ENCODE data around the gene DHRS2.
"Not testable (repeated sequence)": the region's sequence is repeated elsewhere in the genome, so short reads cannot be mapped to it uniquely, and the experiment has no call there.

DHRS2 gene

DNA sequence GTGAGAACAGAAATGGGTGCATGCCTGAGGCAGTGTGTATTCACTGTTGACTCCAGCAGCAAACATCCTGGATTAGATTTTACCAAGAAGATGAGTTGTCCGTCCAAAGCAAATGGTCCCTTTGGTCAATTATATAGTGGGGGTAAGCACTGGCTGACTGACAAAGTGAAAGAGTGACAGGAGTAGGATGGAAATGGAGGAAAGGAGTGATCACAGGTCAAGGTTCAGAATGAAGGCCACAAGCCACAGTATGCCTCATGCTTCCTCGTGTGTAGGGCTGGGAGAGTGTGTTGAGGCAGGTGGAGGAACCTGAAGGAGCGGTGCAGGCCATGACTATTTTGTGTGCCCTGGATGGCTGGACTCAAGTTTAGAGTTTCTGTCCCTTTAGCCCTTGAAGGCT is 14.3 kb downstream of the DHRS2 start:
- no peak for DNase-seq

DNA sequence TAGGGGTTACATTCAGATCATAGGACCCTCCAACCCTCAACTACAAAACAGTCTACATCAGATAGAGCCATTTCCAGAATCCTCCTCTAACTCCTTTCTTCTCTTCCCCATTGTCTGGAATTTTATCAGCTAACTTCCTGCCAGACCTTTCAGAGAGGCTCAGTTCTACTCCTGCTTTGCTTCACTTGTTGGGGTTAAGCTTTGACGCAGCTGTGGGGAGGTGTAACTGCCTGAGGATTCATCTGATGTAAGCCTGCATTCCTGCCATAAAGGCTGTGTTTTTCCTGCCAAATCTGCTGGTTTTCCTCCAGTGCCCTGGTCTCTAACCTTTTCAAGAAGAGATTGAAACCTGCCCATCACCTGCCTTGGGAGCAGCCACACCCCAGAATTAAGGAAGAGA is 16.9 kb downstream of the DHRS2 start:
- DNase-seq, result no peak

DNA sequence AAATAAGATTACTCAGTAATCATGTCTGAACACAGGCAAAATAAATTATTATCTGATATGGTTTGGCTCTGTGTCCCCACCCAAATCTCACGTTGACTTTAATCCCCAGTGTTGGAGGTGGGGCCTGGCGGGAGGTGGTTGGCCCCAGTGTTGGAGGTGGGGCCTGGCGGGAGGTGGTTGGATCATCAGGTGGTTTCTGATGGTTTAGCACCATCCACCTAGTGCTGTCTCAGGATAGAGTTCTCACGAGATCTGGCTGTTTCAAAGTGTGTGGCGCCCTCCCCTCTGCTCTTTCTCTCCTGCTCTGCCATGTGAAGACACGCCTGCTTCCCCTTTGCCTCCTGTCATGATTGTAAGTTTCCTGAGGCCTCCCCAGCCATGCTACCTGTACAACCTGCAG is 18.1 kb downstream of the DHRS2 start:
- no peak for DNase-seq

DNA sequence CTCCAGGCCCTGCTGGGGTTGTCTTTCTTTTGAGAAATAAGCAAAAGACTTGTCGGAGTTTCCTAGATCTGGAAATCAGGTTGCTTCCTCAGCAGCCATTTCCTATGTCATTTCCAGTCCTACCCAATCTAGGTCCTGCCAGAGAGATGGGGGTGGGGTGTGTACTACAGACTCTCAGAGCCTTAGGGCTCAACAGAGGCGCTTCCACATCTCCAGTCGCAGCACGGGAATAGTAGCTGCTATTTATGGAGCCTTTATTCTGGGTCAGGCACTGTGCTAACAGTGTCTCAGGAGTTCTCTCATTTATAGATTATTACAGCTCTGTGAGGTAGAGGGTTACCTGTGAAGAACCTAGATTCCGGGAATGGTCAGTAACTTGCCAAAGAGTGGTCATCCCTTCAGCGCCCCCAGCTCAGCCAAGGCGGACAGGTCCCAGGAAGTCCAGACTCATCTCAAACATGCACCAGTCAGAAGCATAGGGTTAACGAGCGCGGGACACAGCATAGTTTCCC is 21.9 kb downstream of the DHRS2 start:
- no peak for DNase-seq

DNA sequence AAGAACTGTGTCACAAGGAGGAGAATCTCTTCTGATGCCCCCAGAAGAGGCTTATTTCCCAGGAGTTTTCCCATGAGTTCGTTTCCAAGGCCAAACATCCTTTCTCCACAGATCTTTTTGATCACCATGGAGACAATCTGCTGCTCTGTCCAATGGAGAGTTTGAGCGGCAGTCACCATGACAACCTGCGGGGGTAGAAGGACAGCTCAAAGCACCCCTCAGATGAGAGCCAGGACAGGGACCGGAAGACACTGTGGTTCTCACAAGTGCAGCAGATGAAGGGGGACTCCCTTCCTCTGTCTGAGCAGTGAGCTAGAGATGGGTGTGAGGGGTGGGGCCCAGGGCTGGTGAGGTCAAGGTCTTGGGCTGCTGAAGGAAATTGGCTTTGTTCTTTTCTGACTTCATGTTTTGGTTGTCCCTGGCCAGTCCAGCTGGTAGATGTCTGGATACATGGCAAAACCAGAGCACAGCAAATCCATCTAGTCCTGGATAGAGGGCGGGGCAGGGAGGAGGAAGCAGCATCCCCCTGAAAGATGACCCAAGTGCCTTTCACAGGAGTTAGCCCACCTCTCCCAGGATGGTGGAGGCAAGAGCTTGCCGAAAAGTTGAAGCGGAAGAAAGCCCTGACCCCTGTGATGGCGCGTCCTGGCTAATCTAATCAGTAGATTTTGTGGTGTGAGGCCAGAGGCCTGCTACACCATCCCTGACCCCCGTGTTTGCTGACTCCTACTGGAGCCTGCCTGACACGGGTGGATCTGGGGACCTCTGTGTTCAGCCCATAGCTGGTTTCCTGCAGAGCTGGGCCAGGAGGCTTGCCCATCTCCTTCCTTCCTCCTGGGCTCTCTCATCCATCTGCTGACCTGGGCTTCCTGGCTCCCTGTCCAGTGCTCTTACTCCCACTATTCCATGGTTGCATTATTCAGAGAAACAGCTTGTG is 24.4 kb downstream of the DHRS2 start:
- DNase-seq, result no peak

DNA sequence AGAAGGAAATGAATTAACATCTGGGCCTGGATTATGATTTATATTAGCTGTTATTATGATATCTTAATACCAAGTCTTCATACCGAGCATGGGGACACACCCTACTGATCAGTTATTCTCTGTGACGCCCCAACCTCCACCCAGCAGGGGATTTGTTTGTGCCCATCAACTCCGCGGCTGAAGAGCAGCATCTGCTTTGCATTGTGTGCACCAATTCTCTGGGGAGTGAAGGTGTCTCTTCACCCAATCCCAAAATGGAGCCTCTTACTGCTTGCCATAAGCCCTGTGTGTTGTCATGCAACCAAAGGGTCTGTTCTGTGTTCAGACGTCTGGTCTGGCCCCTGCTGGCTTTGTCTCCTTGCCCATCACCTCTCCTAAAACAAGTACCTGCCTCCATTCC is 25.4 kb downstream of the DHRS2 start:
- DNase-seq, result no peak

DNA sequence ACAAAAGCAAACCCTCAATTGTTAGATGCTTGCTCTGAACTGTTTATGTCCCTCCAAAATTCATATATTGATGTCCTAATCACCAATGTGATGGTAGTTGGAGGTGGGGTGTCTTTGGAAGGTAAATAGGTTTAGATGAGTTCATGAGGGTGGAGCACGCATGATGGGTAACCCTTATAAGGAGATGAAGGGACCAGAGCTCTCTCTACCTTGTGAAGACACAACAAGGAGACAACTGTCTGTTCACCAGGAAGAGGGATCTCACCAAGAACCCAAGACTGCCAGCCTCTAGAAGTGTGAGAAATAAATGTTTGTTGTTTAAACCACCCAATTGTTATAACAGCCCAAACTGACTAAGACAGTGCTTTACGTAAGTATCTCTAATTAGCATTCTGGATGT is 27.0 kb downstream of the DHRS2 start:
- no peak for DNase-seq

DNA sequence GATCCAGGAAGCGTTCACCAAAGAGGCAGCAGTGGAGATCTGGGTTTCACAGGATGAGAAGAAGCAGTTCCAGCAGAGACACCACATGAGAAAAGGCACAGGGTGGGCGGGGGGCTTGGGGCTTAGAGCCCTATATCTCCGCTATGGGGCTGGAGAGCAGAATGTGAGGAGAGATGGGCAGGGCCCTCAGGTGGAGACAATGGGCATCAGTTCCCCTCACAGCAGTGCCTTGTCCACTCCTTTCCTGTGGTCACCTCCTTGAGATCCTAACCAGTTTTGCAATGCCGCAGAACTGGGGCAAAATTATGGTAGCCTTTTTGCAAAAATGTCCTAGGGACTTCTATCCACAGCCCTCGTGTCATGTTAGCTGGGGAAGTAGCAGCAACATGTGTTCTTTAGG is 27.5 kb downstream of the DHRS2 start:
- DNase-seq, result no peak

DNA sequence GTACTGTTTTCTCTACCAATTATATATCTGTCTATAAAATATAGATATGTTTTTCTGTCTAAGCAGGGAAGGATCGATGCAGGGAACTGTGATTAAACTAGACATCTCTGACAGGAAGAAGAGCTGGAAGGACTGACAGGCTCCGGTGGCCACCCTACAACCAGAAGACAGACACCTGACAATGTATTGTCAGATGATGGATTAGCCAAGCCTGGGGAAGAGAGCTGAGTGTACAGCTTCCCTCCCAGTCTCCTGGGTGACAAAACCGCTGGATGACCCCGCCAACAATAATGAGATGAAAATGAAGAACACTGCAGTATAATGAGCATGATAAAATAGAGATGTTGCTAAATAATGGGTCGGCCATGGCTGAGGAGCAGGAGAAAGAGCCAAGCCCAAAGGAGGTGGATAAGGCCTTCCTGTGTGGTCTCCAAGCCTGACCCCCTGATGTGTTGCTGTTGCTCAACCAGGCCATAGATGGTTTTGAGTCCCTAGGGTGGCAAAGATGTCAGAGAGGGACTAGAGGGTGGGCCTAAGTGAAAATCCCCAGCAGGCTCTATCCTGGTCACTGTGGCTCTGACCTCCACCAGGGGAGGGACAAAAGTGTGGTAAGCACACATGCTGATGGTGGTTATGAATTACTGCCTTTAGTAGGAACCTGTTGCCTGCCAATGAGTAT is 28.2 kb downstream of the DHRS2 start:
- no peak for DNase-seq

DNA sequence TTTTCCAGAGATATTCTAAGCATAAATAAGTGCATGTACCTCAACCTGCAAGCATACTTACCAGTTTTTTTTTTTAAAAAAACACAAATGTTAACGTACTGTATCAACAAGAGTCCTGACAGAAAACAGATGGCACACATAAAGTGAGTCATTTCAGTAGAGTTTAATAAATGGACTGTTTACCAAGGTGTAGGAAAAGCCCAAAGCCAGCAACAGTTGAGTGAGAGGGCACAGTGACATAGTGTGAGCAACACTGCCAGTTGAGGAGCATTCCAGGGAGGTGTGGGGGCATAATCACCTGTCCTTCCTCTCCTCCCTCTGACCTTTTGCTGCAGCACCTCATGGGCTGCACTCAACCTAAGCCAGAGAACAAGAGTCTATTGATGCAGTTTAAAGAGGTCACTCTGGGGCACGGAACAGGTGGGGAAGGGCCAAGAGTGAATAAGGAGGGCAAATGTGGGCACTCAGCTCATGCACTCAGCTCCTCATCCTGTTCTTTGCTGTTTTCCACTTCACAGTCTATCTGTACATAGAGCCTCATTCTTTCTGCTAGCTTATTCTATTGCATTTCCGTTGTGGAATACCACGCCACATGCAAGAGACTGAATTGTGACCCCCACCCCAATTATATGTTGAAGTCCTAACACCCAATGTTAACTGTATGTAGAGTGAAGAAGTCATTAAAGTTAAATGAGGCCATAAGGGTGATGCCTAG is 29.3 kb downstream of the DHRS2 start:
- DNase-seq, result no peak

DNA sequence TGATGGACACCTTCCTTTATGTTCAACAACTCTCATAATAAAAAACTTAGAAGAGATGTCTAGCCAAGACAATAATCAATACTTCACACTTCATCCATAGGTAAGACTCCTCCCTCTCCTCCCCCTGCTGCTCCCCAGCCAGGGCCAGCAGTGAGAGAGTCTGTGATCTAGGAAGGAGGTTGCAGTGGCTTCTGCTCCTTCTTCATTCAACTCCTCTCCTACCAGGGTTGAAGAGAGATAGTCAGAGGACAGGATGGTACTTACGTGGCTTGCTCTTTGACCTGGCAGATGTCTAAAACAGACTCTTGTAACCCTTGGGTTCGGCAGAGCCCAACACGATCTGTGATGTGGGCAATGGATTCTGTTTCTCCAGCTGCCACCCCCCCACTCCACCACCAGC is 31.0 kb downstream of the DHRS2 start:
- DNase-seq, result no peak

DNA sequence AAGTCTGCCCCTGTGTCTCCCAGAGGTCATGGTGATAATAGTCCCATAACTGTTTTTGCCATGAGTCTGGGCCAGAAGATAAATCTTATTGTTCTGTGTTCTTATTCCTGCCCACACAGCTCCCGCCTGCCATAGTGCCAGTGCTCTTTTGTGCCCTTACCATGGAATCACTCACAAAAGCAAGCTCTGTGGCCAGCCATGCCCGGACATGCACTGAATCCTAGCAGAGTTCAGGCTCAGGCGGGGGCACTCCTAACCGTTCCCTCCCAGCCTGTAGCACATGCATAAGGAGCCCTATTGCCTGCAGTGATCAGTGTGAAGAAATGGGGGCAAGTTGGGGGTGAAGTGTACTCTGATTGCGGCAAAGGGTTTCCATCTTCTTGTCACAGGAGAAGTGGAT is 33.3 kb downstream of the DHRS2 start:
- no peak for DNase-seq

DNA sequence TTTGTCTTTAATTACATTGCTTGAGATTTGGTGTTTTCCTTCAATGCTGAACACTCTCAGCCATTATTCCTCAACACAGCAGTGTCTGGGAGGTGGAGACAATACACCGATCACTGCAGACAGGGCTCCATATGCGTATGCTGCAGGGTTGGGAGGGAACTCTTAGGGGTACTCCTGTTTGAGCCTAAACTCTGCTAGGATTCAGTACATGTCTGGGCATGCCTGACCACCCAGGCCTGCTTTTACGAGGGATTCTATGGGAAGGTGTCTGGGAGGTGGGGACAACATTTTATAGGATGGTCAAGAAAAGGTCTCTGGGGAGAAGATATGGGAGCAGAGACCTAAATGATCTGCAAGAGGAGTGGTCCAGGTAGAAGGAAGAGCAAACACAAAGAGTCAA is 34.3 kb downstream of the DHRS2 start:
- no peak for DNase-seq

DNA sequence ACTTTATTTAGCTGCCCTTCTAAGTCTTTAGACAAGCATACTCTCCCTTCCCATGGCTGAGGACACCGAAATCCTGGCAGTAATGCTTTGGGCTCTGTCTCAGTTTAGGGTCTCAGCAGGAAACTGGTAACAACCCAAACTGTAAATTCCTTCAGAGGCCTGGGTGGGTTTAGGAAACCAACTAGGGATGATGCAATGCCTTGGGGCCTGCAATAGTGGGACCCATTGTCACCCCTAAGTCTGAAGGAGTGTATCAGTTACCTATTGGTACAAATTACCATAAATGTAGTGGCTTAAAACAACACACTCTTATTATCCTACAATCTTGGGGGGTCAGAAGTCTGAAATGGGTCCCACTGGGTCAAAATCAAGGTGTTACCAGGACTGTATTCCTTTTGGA is 36.0 kb downstream of the DHRS2 start:
- DNase-seq, result no peak

DNA sequence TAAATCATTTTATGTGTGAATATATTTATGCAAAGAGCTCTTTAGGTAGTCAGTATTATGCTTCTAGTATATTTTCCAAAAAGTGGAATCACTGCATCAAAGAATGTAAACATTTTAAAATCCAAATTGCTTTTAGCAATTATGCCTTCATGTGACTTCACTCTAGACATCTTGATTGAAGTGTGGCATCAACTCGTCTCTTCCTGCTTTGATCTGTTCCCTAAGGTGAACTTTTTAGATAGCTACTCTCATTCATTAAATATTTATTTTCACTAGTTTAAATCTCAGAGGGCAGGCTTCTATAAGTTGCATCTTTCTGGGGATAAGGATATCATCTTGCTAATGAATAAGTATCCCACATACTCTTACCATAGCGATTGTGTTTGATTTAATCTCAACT is 39.2 kb downstream of the DHRS2 start:
- DNase-seq, result no peak

DNA sequence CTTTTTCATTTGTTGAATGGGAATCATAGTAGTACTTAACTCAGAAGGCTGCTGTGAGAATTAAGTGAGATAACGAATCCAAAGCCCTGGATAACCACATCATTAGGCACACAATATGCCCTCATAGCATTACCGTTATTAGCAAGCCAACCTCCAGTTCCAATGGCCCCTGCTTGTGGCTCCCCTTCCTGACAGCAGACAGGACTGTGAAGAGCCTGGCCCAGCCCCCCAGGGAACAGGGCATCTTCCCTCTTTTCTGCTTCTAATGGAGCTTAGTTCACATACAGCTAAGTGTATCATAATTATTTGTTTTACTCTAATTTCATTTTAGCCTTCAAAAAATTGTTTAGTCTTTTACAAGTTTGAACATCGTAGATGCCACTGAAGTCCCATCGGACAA is 39.7 kb downstream of the DHRS2 start:
- no peak for DNase-seq

DNA sequence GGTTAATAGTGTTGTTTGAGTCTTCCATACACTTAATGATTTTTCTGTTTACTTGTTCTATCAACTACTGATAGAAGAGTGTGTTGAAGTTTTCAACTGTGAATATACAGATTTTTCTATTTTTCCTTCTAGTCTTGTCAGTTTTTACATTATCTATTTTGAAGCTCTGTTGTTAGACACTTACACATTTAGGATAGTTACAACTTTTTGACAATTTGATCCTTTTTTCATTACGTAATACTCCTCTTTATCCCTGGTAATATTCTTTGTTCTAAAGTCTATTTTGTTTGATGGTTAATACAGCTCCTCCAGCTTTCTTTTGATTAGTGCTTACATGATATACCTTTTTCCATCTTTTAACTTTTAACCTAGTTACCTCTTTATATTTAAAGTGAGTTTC is 45.2 kb downstream of the DHRS2 start:
- DNase-seq, result no peak

DNA sequence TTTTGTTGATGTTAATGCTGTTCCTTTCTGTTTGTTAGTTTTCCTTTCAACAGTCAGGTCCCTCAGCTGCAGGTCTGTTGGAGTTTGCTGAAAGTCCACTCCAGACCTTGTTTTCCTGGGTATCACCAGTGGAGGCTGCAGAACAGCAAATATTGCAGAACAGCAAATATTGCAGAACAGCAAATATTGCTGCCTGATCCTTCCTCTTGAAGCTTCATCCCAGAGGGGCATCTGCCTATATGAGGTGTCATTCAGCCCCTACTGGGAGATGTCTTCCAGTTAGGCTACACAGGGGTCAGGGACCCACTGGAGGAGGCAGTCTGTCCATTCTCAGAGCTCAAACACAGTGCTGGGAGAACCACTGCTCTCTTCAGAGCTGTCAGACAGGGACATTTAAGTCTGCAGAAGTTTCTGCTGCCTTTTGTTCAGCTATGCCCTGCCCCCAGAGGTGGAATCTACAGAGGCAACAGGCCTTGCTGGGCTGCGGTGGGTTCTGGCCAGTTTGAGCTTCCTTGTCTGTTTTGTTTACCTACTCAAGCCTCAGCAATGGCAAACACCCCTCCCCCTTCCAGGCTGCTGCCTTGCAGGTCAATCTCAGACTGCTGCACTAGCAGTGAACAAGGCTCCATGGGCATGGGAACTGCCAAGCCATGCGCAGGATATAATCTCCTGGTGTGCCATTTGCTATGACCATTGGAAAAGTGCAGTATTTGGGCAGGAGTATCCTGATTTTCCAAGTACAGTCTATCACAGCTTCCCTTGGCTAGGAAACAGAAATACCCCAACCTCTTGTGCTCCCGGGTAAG is 53.7 kb downstream of the DHRS2 start:
- DNase-seq, result not testable (repeated sequence)

DNA sequence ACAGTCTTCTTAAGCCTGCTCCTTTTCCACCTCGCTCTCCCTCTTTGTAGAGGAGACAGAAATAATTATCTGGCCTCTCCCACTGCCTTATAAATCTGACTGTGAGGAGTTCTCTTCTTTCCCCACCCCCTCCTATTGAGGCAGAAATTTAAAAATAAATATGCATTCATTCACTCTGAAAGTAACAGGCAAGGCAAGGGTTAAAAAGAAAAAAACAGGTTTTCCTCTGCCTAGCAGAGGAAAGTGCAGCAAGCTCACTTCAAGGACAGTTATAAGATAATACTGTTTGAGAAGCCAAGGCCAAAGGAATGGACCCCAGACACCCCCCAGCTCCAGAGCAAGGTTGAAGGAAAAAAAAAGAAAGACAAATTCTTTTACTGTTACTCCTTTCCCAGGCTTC is 56.3 kb downstream of the DHRS2 start:
- no peak for DNase-seq

DNA sequence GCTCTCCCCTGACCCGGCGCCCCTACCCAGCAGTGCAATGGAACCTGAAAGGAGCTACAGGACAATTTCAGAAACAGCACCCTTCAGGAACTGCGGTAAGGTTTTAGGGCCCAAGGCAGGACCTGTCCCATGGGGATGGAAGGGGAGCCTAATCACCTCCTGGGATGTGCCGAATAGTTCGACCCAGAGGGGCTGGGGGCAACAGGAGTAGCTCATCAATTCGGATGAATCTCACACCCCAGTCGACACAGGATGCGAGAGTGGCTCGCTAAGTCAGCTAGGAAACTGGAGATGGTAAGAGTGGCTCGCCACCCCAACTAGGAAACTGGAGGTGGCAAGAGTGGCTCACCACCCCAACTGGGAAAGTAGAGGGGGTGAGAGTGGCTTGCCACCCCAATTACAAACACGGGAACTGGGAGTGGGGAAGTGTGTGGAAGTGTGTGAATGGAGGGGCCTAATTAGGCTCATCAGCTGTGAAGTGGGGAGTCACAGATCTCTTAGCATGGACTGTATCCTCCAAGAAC is 57.1 kb downstream of the DHRS2 start:
- DNase-seq, result no peak

DNA sequence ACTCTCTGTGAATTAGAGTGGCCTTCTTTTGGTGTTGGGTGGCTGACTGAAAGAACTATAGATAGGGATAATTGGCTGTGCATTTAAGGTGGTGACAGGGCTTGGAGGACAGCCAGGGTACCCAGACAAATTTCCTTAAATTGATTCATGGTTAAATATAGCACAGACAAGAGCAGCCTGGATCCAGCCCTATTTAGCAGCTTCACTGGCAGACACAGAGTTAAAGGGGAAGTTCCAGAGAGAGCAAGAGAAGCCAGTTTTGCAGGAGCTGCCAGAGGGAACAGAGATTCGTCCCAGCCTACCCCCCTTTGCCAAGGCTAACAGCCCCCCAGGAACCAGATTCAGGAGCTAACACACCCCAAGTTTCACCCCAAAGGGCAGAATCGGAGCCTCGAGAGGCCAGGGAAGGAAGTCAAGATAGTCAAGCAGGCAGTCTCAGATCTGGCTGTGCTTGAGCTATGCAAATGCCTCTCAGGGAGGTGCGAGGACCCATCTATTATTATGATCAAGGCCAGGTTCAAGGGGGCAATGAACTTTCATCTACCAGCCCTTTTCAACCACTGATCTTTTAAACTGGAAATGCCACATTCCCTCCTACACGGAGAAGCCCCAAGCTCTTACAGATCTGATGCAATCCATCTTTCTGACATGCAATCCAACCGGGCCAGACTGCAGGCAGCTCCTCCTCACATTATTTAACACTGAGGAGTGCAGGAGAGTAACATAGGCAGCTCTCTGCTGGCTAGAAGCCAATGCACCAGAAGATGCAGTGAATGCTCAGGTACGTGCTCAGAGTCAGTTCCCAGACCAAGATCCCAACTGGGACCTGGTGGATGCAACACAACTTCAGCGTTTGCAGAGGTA is 58.2 kb downstream of the DHRS2 start:
- no peak for DNase-seq
